Renal cortical epithelial cell (primary cell): ENCODE data around the gene BMP2K. TPM values are rescaled to one million over a fixed set of nuclear protein-coding genes. Genes with fewer than 3 reads are reported as not detected.
A peak's percentile ranks its signal among the peaks of the same experiment; 100 is the strongest.

Experiments used
- DNase-seq: peaks from one replicate; pipeline ENCODE4 v3.0.0-alpha.2; 2011; ENCODE audit warnings: low read depth
- total RNA-seq: library from RNA; depleted of rRNA; stranded (reverse); fragments of >200 nt; gene quantifications from 2 replicates; pipeline ENCODE4 v1.2.3, GENCODE V29; 2014

Gene BMP2K
- total RNA-seq, 1 donor from 2014 or later = 70.2 TPM

GRCh38 chr4:78764498-78764961 lies 11.6 kb upstream of the BMP2K start:
- DNase-seq = no peak

DNA sequence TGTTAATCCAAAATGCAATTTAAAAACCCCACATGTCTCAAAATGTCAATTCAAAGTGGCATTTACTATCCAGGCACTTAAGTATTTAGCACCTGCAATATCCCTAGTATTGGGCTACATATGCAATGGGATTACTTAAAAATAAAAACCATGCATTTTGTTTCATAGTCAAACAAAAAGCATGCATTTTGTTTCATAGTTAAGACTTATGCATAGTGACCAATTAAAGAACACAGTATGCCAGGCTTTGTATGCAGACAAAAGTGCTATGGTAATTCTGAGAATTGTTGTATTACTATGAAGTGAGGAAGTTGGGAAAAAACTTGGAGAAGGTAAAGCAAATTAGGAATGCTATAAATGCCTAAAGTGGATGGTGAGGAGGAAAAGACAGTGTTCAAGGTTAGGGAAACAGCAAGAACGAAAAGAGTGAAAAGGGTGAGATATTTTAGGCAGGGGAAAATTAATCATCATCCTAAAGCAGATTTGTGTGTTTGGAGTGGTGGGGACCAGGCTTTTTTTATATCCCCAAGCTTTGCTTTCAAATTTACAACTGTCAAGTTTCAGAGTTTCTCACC lies 10.6 kb upstream of the BMP2K start:
- DNase-seq = no peak

- DNase-seq = no peak
Measured at GRCh38 chr4:78766026-78766425, 10.1 kb upstream of the BMP2K start.

DNA sequence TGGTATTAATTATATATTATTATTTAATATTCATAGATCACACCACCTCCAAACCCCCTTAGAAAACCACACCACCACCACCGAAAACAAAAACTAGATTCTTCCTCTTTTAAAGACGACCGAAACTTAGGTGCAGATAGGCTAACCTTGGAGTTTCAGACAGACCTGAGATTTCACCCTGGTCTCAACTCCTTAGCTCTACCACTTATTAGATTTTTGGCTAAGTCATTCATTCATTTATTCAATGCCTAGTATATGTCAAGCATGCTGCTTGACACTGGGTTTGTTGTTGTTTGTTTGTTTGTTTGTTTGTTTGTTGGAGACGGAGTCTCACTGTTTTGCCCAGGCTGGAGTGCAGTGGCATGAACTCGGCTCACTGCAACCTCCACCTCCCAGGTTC lies 9.5 kb upstream of the BMP2K start:
- no peak for DNase-seq

DNA sequence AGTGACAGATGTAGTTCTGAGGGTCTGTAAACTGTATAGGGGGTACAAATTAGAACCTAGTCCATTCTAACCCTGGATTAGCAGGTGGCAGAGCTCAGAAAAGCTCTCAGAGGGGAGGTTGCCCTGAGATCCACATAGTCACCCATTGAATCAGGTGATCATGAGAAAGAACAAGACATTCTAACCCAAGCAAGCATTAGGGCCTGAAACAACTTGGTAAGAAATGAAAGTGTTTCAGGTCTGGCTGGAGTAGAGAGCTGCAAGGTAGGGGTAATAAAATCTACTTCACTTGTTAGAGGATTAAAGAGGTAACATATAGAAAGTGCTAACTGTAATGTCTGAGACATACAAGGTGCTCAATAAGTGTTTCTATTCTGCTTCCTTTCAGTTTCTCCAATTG lies 8.8 kb upstream of the BMP2K start:
- DNase-seq = no peak

- DNase-seq = no peak
Measured at GRCh38 chr4:78768452-78769180, 7.5 kb upstream of the BMP2K start.

GRCh38 chr4:78770091-78770642 lies 6.0 kb upstream of the BMP2K start:
- no peak for DNase-seq

DNA sequence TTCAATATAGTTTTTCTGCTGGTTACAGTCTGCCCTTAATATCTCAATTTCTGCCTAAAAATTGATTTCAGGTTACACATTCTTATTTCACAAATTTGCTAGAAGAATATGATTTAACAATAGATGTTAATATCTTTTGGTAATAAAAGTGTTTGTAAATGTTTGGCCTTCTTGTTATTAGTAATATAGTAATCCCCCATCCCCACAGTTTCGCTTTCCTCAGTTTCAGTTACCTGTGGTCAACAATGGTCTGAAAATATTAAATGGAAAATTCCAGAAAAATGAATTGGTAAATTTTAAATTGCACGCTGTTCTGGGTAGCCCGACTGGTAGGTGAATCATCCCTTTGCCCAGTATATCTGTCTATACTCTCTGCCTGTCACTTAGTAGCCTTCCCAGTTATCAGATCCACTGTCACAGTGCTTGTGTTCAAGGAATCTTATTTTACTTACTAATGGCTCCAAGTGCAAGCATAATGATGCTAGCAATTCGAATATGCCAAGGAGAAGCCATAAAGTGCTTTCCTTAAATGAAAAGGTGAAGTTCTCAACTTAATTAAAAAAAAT lies 3.5 kb upstream of the BMP2K start:
- no peak for DNase-seq

DNA sequence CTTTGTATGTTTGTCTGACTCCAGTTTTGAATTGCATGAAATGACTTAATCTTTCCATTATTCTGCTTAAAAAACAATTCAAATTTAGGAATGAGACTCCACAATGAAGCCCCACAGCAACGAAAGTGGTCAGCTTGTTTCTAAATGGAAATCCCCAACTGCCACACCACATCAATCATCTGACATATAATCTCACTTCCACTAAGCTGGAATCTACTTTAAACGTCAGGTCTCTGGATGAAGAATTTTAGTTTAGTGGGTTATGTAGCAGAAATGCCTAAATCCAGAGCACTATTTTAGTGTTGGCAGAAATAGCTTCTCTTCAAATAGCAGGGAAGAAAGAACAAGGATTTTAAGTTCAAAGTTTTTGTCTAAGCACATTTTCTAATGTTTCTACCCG lies 1.7 kb upstream of the BMP2K start:
- no peak for DNase-seq

GRCh38 chr4:78775303-78776078 lies 659 bp upstream of the BMP2K start:
- peak; percentile 57 for DNase-seq

DNA sequence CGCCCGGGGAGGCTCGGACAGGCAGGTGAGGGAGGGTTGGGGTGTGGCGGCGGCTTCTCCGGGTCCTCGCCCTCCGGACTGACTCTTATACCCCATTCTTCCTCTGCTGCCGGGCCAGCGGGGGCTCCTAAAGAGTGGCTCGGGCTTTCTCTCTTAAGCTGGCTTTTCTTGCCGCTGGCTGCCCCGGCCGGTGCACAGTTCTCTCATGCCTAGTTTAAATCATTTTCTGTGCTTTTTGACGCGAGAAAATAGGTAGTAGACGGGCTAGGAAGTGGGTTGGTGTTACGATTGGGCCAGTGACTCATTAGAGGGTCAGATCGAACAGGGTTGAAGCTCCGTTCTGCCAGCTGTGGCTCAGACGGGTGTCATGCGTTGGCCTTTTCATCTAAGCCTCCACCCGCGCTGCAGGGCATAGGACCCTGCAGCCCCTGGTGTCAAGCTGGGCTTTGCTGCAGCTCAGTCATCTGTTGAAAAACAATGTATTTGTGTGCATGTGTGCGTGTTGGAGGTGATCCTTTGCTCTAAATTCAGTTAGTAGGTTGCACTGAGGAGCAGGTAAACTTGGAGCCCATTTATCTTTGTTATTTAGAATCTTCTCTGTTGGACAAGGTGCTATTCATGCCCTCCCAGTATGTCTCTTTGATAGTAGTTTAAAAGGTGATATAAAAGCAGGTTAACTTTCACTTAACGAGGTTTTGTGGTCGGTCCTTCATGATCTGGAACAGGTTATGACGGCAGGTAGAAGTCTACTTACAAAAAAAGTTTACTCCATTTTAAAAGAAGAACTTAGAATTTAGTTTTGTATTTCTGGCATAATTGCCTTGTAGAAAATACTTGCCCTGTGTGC lies 802 bp downstream of the BMP2K start:
- DNase-seq = peak; percentile 63

DNA sequence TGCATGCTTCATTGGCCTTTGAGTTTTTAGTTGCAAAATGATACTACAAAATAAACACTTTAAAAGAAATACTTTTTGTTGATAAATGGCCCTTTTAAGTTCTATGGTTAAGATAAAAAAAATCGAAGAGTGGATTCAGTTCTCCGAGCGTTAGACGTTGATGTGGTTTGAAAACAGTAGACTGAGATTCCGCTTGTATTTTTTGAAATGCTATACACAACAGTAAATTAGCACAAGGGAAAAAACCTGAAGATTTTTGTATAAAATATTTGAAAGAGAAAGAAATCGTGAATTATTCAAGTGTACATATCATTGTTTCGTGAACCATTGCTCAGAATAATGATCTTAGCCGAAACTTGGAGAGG lies 1.4 kb downstream of the BMP2K start:
- DNase-seq = no peak

GRCh38 chr4:78778530-78778929 lies 2.4 kb downstream of the BMP2K start:
- DNase-seq = no peak

GRCh38 chr4:78779280-78779679 lies 3.1 kb downstream of the BMP2K start:
- DNase-seq = no peak

DNA sequence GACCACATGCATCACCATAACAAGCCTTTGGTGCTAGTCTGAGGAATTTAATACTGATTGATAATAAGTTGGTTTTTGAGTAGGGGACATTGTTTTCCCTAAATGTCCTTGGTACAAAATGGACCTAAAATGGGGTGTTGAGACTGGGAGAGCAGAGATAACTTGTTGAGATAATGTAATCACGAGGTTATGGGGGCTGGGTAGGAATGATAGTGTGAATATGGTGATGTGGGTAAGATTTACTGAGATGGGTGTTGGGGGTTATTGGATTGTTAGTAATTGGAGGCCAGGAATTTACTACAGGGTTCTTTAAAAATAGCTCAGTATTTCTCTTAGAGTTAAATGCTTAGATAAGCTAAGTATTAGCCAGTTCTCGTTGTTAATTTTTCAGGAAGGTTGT lies 3.9 kb downstream of the BMP2K start:
- DNase-seq = no peak

- no peak for DNase-seq
Measured at GRCh38 chr4:78781139-78781538, 5.0 kb downstream of the BMP2K start.

DNA sequence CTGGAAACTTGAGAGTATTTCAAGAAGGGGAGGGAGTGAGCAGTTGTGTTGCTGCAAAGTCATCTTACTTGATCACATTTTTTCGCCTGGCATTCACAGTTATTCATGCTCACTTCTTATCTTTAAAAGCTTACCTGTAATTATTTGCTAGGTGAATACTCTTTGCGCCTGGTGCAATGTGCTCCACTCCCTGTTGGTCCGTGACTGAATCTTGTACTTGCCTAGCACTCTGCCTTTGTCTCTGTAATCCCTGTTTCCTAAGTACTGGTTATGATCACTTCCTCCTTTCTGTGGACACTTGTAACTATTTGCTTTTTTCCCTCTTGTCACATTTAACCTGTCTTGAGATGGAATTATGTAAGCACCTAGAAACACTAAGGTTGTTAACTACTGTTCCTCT lies 5.8 kb downstream of the BMP2K start:
- DNase-seq = no peak

DNA sequence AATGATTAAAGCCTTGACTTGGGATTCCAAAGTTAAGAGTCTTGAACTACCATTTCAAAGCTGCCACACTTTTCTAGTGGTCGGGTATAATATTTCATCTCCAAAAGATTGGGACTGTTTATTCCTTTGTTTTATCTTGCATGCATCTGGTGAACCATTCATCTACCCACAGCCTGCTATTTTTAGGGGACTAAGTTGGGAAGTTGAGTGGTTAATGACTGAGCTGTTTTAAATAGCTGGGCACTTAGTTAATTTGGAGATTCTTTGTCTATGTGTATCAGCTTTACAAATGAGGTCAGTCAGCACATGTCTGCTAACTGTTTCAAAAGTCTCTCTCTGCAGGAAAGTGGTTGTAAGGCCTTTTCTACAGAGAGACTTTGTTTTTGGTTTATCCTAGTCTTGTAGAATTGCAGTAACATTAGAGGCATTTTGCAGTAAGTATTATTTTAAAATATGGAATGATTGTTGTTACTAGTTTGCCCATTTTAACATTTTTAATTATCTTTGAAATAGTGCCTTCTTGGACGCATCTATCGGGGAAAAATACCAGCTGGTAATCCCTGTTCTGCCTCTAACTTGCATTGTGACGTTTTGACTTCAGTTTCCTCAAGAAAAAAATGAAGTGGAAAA lies 8.2 kb downstream of the BMP2K start:
- peak; percentile 76 for DNase-seq

DNA sequence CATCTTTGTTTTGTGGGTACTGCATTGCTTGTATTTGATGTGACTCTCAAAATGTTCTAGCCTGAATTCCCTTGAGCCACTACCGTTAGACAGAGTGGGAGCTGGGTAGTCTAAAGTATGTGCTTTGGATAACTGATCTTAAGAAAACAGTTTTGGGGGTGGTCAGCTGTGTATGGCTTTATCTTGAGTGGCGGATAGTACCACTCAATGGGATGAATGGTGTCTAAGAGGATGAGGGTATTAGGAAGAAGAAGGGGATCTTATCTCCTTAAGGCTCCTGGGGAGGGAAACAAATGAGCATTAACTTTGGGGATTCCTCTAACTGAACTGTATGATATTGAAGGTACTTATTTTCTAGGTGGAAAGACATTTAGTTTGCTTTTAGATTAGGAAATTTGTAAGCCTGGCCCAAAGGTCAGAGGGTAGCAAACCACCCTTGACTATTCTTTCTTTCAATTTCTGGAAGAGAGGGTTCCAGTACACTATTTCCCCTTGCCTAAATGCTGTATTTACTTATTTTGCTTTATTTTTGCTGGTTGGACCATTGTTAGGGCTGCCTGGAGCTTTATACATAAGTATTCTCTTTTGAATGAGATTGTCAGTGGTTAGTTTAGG lies 11.3 kb downstream of the BMP2K start:
- DNase-seq = no peak
